COLO668 (cell line): ENCODE data around the gene TKT.
A peak's percentile ranks its signal among the peaks of the same experiment; 100 is the strongest.

Experiments used
- DNase-seq: peaks from one replicate; lab custom pipeline; 2025; ENCODE audit not compliant: unreplicated experiment; lab: John Stamatoyannopoulos, UW

Gene TKT

DNA sequence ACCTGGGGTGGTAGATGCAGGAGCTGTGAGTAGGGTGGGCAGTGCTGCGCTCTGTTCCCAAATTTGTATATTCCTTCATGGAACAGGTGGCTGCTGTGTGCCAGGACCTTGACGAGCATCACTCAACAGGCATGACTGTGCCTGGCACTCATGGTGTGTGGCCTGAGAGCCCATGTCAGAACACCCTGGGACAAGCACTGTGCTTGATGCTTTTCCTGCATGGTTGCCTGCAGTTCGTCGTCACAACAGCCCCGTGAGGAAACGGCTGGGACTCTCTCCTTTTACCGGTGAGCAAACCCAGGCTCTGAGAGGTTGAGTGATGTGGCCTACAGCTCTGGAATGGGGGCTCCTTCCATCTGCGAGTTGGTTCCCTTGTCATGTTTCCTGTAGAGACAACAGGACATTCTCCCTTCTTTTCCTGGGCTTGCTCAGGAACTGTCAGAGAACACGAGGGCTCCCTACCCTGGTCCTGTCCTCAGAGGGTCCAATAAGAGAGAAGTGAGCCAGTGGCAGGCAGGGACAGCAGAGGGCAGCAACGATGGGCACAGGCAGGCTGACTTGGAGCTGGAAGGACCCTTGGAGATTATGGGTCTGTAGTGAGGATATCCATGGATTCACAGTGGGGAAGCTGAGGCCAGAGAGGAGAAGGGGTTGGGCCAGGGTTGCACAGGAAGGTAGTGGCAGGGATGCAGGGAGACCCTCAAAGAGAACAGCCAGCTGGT, 57.4 kb downstream of the TKT start:
- DNase-seq, result no peak

DNA sequence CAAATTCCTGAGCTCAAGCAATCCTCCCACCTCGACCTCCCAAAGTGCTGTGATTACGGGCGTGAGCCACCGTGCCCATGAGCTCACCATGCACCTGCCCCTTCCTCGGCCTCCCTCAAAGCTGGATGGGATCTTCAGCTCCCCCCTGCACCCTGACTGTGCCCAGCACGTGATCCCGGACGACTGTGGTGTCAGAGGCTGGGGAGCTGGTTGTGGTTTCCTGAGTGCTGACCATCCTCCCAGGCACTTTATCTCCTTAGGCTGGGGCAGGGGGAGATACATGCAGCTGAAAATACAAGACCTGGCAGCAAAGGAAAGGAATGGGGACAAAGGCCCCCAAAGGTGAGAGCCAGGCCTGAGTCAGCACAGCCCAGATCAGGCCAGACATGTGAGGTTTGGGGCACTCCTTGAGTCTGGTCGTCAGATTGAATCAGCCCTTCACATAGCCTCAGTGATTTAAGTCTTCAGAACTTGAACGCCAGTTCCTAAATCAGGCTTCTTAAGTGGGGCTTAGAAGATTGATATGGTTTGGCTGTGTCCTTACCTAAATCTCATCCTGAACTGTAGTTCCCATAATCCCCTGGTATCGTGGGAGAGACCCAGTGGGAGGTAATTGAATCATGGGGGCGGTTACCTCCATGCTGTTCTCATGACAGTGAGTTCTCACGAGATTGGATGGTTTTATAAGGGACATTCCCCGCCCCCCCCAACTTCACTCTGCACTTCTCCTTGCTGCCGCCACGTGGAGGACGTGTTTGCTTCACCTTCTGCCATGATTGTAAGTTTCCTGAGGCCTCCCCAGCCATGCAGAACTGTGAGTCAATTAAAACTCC, 59.0 kb downstream of the TKT start:
- DNase-seq, result peak; percentile 6

DNA sequence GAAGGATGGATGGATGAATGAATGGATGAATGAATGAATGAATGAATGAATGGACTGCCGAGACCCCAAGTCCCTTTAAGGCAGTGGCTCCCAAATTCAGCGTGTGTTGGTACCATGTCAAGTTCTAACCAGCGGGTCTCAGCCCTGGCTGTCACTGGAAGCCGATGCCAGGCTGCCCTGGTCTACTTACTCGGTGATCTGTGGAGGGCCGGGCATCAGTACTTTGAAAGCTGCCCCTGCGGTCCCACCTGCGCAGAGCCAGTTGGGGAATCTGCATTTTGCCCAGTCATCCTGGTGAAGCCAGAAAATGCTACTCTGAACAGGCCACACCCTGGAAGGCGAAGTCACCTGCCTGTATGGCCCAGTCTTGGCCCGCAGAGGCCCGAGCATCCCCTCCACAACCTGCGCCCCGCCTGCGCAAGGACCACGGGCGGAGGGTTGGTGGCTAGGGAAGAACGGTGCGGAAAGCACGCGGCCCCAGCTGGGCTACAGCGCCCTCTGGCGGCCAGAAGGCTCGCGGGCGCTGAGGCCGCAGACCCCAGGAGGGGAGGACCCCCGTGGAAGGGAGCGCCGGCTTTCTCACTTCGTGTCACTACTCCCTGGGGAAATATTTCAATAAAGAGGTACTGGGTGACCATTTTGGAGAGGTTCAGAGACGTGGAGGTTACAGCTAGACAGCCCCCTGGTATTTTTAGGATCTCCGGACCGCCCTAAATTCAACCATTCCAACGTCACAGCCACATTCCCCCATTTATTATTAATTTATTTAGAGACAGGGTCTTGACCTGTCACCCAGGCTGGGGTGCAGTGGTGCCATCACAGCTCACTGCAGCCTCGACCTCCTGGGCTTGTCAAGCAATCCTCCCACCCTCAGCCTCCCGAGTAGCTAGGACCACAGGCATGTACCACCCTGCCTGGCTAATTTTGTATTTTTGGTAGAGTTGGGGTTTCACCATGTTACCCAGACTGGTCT, 59.9 kb downstream of the TKT start:
- DNase-seq, result peak; percentile 55

DNA sequence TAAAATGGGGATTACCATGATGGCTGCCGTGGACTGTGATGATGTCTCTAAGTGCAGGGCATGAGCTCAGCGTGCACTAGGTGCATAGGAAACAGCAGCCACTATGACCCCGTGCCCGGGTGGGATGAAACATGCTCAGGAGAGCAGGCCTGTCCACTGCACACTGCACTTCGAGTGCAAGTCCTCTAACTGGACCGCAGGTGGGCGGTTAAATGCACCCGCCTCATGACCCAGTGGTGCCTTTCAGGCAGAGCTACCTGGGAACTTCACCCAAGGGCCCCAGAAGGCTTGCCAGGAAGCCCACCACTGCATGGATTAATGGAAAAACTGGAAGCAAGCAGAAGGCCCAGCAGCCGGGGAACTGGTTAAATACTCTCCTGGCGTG, 60.8 kb downstream of the TKT start:
- DNase-seq, result no peak

DNA sequence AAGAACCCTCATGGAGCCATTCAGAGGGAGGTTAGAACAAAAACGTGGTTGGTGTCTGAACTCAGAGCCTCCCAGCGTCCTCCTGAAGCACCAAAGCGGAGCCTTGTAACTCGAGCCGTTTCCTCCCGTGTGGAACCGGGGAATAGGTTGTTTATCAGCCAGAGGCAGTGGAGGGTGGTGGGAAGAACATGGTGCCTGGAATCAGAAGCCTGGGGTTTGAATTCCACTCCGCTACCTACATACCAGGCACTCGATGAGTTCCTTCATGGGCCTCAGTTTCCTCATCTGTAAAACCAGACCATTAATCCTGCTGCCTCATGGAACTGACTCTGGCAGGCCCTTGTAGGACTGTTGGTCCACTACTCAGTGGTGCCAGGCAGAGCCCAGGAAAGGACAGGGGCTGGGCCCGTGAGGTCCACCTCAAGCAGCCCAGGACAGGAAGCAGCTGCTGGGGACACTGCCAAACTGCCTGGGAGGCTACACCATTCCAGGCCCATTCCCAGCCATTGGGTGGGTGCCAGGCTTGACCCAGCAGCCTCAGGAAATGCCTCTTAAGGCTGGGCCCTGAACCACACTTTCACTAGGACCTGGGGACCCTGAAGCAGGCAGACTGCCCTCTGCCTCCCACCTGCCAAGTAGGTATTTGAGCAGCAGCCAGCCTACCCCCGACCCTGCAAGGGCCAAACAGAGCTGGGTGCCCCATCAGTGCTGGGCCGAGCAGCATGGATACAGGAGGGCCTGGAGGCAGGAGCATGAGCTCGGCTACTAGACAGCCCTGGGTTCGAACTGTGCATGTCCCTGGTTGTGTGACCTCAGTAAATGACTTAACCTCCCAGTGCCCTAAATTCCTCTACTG, 61.4 kb downstream of the TKT start:
- peak; percentile 44 for DNase-seq

DNA sequence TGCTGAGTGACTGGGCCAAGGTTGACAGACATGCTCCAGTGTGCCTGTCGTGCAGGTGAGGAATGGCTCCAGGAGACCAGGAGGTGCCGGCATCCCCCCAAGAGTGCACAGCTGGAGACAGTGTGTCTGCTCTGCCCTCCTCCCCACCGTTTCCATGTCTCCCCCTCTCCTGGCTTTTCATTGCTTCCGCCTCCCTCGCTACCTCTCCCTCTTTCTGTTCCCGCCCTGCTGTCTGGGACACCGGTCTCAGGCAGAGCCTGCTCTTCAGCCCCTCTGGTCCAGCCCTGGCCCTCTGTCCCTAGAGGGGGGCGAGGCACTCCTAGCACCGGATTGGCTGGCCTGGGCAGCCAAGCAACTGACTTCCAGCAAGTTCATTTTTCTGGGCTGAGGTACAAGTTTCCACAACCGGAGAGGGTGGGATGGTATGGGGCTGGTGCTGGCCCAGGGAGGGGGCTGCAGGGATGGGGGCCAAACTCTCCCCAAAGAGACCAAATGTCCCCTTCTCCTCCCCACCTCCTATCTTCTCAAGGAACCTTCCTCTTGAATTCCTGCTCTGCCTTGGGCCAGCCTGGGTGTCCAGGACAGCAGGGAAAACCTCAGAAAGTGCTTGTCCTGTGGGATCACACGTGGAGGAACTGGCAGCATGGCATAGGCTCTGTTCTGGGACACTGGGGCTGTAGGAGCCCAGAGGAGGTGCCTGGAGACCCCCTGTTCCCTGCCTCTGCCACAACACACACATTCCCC, 62.2 kb downstream of the TKT start:
- DNase-seq, result no peak

DNA sequence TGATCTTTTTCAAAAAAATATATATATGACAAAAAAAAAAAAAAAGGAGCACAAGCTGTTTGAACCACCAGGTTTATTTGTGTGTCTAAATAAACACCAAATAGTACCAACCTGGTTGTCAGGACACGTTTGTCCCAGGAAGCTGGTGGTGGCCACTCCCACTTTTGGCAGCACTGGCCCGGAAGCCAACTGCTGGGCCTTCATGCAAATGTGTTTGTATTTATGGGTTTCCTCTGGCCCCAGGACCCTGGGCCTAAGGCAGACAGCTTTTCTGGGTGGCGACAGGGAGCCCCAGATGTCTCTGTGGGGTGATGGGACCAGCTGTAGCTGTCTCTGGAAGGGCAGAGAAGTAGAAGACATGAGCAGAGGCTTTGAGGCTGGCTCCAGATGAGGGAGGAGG, 63.2 kb downstream of the TKT start:
- DNase-seq, result no peak

DNA sequence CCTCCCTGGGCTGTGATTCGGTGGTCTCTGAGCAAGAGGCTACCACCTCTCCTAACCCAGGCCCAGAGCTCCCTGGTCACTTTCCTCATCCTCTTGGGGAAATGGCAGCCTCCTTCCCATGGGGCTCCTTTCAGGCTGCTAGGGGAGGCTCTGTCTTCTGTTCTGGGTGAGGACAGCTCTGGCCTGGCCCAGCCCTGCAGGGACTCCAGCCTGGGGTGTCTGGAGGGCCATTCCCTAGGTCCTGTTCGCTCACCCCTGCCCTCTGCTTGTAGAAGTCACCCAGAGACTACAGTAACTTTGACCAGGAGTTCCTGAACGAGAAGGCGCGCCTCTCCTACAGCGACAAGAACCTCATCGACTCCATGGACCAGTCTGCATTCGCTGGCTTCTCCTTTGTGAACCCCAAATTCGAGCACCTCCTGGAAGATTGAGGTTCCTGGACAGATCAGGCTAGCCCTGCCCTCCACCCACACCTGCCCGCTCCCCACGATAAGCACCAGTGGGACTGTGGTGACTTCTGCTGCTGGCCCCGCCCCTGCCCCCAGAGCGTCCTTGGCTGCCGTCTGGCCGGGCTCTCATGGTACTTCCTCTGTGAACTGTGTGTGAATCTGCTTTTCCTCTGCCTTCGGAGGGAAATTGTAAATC, 63.9 kb downstream of the TKT start:
- DNase-seq, result no peak

DNA sequence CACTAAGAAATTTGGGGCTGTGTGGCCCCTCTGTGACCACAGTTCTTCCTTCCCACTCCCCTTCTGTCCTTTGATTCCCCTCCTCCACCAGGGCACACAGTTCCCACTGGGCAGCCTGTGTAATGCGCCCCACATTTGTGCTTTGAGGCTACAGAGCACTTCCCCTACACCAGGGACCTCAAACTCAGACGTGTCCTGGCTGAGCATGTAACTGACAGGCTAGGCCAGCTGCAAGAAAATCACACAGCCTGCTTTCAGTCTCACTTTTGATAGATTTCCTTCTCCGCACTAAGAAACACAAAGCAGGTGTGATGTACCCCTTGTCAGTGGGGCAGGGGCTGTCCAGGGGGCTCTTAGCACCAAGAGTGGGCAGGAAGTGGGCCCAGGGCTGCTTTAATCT, 65.2 kb downstream of the TKT start:
- no peak for DNase-seq

DNA sequence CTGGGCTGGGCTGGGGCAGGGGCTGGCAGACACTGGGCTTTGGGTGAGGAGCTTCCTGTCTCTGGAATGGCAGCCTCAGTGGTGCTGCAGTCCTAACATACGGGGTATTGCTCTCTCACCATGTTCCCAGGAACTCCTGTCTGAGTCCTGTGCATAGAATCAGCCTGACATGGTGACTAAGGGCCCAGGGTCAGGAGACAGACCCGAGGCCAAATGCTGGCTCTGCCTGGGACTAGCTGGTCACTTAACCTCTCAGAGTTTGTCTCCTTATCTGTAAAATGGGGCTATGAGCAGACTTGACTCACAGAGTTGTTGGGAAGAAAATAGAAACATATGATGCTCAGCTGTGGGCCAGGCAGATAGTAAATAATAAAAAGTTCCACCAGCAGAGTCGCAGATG, 66.5 kb downstream of the TKT start:
- DNase-seq, result no peak

DNA sequence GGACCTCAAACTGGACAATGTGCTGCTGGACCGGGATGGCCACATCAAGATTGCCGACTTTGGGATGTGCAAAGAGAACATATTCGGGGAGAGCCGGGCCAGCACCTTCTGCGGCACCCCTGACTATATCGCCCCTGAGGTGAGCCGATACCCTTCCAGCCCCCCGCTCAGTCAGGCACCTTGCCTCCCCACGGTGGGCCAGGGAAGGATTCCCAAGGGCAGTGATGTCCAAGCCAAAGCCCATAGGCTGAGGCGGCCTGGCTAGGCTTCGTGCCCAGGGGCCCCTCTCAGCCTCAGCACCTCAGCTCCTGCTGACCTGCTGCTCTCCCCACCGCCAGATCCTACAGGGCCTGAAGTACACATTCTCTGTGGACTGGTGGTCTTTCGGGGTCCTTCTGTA, 67.1 kb downstream of the TKT start:
- no peak for DNase-seq

DNA sequence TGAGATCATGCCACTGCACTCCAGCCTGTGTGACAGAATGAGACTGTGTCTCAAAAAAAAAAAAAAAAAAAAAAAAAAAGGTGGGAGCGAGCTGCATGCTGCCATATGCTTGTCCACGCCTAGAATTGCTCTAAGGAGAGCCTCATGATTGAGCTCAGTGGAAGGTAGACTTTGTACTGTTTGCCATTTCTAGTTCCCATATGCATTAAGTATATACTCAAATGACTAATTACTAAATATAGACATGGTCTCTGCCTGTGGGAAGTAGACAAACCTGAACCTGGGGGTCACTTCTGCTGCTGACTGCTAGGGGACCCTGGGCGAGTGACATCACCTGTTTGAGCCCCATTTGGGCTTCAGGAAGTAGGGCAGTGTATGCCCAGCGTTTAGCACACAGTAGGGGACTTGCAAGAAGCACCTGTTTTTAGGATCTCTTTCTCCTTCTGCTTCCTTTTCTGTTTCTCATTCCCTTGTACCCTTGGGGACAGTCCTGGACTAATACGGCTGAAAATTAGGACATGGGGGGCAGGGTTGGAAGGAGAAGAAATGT, 67.6 kb downstream of the TKT start:
- DNase-seq, result no peak

DNA sequence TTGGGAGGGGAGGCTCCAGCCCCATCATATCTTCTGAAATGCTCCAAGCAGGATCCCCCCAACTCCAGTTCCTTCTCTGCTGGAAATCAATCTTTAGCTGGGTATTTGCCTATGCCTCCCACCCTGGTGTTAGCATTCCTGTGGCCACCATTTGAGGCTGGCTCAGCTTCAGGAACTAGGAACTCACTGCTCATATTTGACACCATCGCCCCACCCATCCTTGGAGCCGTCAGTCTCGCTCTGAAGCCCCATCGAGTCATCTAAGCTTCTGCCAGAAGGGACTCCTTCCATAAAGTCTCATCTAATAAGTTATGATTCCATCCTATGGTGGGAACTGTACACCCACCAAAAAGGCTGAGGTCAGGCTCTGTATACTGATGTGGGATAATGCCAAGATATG, 68.4 kb downstream of the TKT start:
- no peak for DNase-seq

DNA sequence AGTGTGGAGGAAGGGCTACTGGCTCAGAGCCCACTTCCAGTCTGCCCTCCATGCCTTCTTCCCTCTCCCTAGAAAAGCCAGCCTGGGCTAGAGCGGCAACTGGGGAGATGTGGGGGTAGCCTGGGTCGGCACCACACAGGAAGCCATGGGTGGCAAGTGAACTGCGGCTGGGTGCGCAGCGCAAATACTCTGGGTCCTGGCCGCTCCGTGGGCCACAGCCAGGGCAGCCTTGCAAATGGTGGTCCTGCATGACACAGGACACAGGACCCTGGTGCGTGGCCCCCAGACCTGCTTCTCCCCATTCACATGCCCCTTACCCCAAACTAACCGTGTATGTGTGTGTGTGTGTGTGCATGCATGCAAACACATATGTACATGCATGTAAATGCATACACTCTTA, 69.1 kb downstream of the TKT start:
- no peak for DNase-seq

DNA sequence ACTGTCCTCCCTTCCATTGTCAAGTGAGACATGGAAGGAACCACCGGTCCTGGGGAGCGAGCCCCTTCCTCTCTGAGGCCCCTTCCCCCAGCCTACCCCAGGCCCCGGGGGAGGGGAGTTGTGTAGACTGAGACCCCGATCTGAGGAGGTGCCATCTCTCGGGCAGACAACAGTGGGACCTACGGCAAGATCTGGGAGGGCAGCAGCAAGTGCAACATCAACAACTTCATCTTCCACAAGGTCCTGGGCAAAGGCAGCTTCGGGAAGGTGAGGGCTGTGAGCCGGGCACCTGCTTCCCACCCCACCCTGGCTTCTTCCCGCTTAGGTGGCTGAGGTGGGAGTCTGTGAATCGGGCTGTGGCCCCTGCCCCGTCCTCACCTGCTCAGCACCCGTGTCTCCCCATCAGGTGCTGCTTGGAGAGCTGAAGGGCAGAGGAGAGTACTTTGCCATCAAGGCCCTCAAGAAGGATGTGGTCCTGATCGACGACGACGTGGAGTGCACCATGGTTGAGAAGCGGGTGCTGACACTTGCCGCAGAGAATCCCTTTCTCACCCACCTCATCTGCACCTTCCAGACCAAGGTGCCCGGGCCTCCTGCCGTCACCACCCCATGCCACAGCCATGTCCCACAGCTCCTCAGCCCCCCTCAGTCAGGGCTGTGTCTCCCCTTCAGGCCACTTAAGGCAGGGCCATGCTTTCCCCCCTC, 69.9 kb downstream of the TKT start:
- no peak for DNase-seq

DNA sequence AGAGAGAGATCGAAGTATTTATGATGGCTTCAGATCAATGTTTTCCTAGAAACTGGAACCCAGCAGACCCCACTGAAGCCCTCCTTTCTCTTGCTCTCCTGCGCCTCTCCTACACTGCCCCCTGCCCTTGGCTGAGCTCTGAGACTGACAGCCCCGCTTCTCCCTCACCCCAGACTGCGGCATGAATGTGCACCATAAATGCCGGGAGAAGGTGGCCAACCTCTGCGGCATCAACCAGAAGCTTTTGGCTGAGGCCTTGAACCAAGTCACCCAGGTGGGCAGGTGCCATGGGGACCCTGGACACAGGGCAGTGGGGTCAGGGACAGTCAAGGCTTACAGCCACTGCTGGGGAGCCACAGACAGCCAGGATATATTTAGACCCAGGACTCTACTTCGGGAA, 71.1 kb downstream of the TKT start:
- DNase-seq, result no peak

DNA sequence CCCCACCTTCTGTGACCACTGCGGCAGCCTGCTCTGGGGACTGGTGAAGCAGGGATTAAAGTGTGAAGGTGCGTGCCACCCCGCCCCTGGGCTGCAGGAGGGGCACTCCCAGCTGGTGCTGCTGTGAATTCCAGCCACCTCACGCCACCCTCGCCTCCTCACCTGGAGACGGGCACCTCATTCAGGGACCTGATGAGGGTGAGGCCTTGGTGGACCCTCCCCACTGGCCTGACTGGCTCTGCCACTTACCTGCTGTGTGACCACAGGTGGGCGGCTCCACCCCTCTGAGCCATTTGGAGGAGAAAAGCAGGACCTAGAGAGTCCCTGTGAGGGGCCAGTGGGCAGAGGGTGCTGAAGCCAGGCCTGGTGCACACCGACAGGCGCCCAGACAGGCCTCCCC, 72.3 kb downstream of the TKT start:
- no peak for DNase-seq

DNA sequence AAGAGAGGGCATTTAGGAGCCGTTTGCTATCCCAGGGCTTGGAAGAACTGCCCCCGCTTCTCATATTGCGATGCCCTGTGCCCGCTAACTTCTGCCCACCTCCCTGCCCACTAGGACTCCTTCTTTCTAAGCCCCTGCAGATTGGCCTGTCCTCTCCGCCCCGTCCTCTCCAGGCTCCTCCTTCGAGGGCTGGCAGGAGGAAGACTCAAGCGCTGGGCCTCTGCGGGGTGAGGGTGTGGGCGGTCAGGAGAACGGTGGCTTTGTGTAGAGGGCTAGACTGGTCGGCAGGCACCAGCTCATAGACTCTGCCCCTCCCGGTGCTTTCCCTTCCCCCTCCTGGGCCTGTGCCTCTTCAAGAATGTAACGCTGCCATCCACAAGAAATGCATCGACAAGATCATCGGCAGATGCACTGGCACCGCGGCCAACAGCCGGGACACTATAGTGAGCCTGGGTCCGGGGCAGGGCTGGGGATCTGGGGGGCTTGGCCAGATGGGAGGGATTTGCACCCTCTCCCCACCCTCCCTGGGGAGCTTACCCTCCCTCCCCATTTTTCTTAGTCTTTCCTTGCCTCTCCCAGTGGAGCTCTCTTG, 73.0 kb downstream of the TKT start:
- no peak for DNase-seq
